PC-3 (cell line): Measurements from ENCODE around the gene ALX3. TPM values are rescaled to one million over a fixed set of nuclear protein-coding genes. Genes with fewer than 3 reads are reported as not detected.

Experiments used
- ATAC-seq: fragments of 200-7000 bp; cut with Tn5 transposase; 2 replicates; pipeline ENCODE4 v1.9.1; 2020; ENCODE audit warnings: mild to moderate bottlenecking, moderate library complexity
- BruUV-seq: library from RNA; stranded (reverse); fragments of 400-500 nt; replicated peaks from 2 replicates; lab custom pipeline; 2021; lab: Mats Ljungman, UMichigan
- CTCF ChIA-PET: fragments of 300-600 bp; sonication (Branson Sonifier 250); formaldehyde crosslinking; loops from one replicate; lab custom pipeline; 2022; ENCODE audit warnings: antibody characterized with exemption; lab: Charles Lee
- POLR2A ChIA-PET: fragments of 300-600 bp; sonication (Branson Sonifier 250); formaldehyde crosslinking; loops from one replicate; lab custom pipeline; 2022; ENCODE audit warnings: antibody characterized with exemption; ENCODE audit not compliant: unreplicated experiment; lab: Charles Lee
- DNase-seq: peaks from one replicate; pipeline ENCODE4 v3.0.0-alpha.2; 2015
- H2AFZ ChIP-seq: fragments of 300-600 bp; sonication (generic); 2 replicates; pipeline ENCODE4 v1.6.0; 2016; ENCODE audit warnings: antibody characterized with exemption, low read length
- H3F3A ChIP-seq: fragments of 300-600 bp; sonication (generic); one replicate; pipeline ENCODE4 v1.6.0; 2017; ENCODE audit warnings: antibody characterized with exemption, low read length, control low read depth, mild to moderate bottlenecking; ENCODE audit not compliant: unreplicated experiment
- H3K27ac ChIP-seq: fragments of 300-600 bp; sonication (generic); 2 replicates; pipeline ENCODE4 v1.5.1; 2016; ENCODE audit warnings: mild to moderate bottlenecking, low read length
- H3K27me3 ChIP-seq: fragments of 300-600 bp; sonication (generic); 2 replicates; pipeline ENCODE4 v1.6.1; 2016; ENCODE audit warnings: low read length, mixed read lengths
- H3K36me3 ChIP-seq: fragments of 300-600 bp; sonication (generic); 2 replicates; pipeline ENCODE4 v1.6.1; 2016; ENCODE audit warnings: low read depth, mixed run types, low read length, mixed read lengths
- H3K4me1 ChIP-seq: fragments of 300-600 bp; sonication (generic); 2 replicates; pipeline ENCODE4 v1.5.1; 2016; ENCODE audit warnings: low read length; ENCODE audit not compliant: insufficient read depth
- H3K4me2 ChIP-seq: fragments of 300-600 bp; sonication (generic); 2 replicates; pipeline ENCODE4 v1.6.0; 2016; ENCODE audit warnings: low read length
- H3K4me3 ChIP-seq: fragments of 300-600 bp; sonication (generic); 2 replicates; pipeline ENCODE4 v1.5.1; 2016; ENCODE audit warnings: mild to moderate bottlenecking, low read length, mixed read lengths
- H3K79me2 ChIP-seq: fragments of 300-600 bp; sonication (generic); 2 replicates; pipeline ENCODE4 v1.6.1; 2017; ENCODE audit warnings: low read length, mixed read lengths
- H3K9ac ChIP-seq: fragments of 300-600 bp; sonication (generic); 2 replicates; pipeline ENCODE4 v1.6.0; 2016; ENCODE audit warnings: mild to moderate bottlenecking, low read length
- H3K9me2 ChIP-seq: fragments of 300-600 bp; sonication (generic); replicated peaks from 2 replicates; pipeline ENCODE4 v1.6.1; 2016; ENCODE audit warnings: mixed run types, low read length, mixed read lengths
- H3K9me3 ChIP-seq: fragments of 300-600 bp; sonication (generic); 2 replicates; pipeline ENCODE4 v1.6.1; 2016; ENCODE audit warnings: low read length, mixed read lengths
- H4K20me1 ChIP-seq: fragments of 300-600 bp; sonication (generic); 2 replicates; pipeline ENCODE4 v1.6.1; 2016; ENCODE audit warnings: low read length, mixed read lengths
- EZH2 ChIP-seq: fragments of 300-600 bp; sonication (generic); IDR thresholded peaks from one replicate; pipeline ENCODE4 v1.6.1; 2017; ENCODE audit warnings: antibody characterized with exemption, mild to moderate bottlenecking, low read length; ENCODE audit not compliant: unreplicated experiment
- EZH2phosphoT487 ChIP-seq: fragments of 300-600 bp; sonication (generic); IDR thresholded peaks from 2 replicates; pipeline ENCODE4 v1.6.1; 2018; ENCODE audit warnings: mild to moderate bottlenecking, antibody characterized with exemption, low read length, borderline replicate concordance
- intact Hi-C: fragments of 100-400 bp; cut with micrococcal nuclease; formaldehyde crosslinking; loops from 2 replicates; pipeline ENCODE4 v1.9.0; 2023
- total RNA-seq: library from RNA; depleted of rRNA; stranded (reverse); fragments of >200 nt; gene quantifications from 2 replicates; pipeline ENCODE4 v1.2.3, GENCODE V29; 2014
- TF ChIP-seq, protein P1 (sequence below): fragments of 300-600 bp; sonication (generic); conservative IDR thresholded peaks from 2 replicates; pipeline ENCODE4 v1.5.1; 2017; ENCODE audit warnings: antibody characterized with exemption, low read depth, mild to moderate bottlenecking, low read length

ALX3 gene
- total RNA-seq, 1 experiment from 2014 or later = not detected

DNA sequence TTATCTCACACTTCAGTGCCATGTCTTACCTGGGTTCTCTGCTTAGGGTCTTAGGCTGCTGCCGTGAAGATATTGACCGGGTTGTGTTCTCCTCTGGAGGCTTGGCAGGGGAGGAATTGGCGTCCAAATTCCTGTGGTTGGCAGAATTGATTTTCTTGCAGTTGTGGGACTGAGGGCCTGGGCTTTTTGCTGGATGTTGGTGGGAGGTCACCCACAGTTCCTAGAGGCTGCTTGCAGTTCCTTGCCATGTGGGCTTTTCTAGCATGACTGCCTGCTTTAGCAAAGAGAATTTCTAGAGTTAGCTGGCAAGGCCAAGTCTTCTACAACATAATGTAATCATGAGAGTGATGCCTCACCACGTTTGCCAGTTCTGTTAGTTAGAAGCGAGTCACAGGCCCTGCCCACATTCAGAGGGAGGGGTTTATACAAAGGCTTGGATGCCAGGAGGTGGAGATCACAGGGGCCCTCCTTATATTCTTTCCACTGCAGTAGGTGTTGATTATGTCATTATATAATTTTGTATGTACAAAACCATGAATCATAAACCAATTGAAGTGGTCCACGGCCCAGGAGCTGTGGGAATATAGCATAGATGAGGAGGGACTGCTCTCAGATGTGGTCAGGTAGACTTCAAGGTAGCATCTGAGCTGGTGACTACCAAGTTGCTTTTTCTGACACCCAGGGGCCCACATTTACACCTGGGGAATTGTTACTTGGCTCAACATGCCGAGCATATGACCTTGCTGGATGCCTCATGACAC is 48.3 kb upstream of the ALX3 start:
- no peaks in the 10 kb centered on the region for H3K79me2 ChIP-seq
- H3K9me3 ChIP-seq = no peaks in the 10 kb centered on the region
- DNase-seq (peak; percentile 26), ATAC-seq (no peak)
- CTCF ChIA-PET = no interaction called here
- no peaks in the 10 kb centered on the region for H3K9me2 ChIP-seq
- no TSS peak for BruUV-seq
- no peak overlapping the region for H3K4me3 ChIP-seq
- H3K4me2 ChIP-seq = no peak overlapping the region
- POLR2A ChIA-PET = no interaction called here
- no peaks in the 10 kb centered on the region for H3K36me3 ChIP-seq
- TF ChIP-seq EZH2 = no peak
- TF ChIP-seq, protein P1, sequence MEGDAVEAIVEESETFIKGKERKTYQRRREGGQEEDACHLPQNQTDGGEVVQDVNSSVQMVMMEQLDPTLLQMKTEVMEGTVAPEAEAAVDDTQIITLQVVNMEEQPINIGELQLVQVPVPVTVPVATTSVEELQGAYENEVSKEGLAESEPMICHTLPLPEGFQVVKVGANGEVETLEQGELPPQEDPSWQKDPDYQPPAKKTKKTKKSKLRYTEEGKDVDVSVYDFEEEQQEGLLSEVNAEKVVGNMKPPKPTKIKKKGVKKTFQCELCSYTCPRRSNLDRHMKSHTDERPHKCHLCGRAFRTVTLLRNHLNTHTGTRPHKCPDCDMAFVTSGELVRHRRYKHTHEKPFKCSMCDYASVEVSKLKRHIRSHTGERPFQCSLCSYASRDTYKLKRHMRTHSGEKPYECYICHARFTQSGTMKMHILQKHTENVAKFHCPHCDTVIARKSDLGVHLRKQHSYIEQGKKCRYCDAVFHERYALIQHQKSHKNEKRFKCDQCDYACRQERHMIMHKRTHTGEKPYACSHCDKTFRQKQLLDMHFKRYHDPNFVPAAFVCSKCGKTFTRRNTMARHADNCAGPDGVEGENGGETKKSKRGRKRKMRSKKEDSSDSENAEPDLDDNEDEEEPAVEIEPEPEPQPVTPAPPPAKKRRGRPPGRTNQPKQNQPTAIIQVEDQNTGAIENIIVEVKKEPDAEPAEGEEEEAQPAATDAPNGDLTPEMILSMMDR = no peak
- TF ChIP-seq EZH2phosphoT487 = no peak
- peaks cover 16% of the 10 kb centered on the region for H3K27me3 ChIP-seq
- no peak overlapping the region for H3K27ac ChIP-seq
- intact Hi-C loops = no loop called here
- no peaks in the 10 kb centered on the region for H4K20me1 ChIP-seq
- no peak overlapping the region for H2AFZ ChIP-seq
- no peak overlapping the region for H3K9ac ChIP-seq
- H3F3A ChIP-seq = no peaks in the 10 kb centered on the region
- no peaks in the 10 kb centered on the region; the same call in 1 of the 2 replicates for H3K4me1 ChIP-seq

DNA sequence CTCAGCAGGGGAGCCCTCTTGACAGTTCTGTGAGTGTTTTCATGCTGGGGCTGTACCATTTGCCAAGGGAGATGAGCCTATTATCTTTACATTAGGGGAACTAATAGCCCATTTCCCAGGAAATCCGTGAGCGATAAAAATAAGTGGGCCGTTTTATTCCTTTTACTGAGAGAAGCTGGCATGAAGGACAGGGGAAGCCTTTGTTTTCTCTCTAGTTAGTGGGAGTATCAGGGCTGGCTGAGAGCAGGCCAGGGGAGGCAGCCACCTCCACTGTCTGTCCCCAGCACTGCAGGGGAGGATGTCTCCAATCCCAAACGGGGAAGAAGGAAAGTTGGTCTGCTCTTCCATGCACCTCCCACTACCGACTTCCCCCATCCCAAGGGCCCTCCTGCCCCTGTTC is 44.3 kb upstream of the ALX3 start:
- ChIA-PET CTCF (no interaction called here), POLR2A (no interaction called here)
- no peak overlapping the region for H2AFZ ChIP-seq
- no peak for TF ChIP-seq EZH2
- TF ChIP-seq, protein P1 = no peak
- TF ChIP-seq EZH2phosphoT487 = no peak
- H3K27ac ChIP-seq = no peak overlapping the region
- no peak for DNase-seq
- peaks cover 44% of the 10 kb centered on the region for H3K27me3 ChIP-seq
- no peak overlapping the region for H3K4me2 ChIP-seq
- no TSS peak for BruUV-seq
- no peaks in the 10 kb centered on the region for H3K9me3 ChIP-seq
- H3F3A ChIP-seq = no peaks in the 10 kb centered on the region
- no peak overlapping the region for H3K9ac ChIP-seq
- no peaks in the 10 kb centered on the region for H3K36me3 ChIP-seq
- no peak for ATAC-seq
- H4K20me1 ChIP-seq = no peaks in the 10 kb centered on the region
- intact Hi-C loops = no loop called here
- H3K9me2 ChIP-seq = no peaks in the 10 kb centered on the region
- no peaks in the 10 kb centered on the region for H3K79me2 ChIP-seq
- no peaks in the 10 kb centered on the region for H3K4me1 ChIP-seq
- H3K4me3 ChIP-seq = no peak overlapping the region

DNA sequence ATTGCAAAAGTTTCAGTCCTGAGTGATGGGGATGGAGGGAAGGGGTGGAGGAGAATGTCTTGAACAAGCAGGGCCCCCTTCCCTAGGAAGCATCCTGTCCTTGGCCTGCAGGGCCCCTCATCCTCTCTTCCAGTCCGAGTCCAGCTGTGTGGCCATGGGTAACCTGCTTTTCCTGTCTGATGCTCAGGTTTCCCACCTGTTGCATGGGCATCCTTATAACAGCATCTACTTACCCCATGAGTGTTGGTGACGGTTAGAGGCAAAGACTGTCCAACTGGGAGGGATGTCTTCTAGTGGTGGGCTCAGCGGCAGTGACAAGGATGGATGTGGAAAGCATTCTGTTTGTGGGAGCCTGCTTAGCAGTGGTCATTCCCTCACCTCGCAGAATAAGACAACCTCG is 43.7 kb upstream of the ALX3 start:
- H3K4me3 ChIP-seq = no peak overlapping the region
- BruUV-seq = no TSS peak
- H4K20me1 ChIP-seq = no peaks in the 10 kb centered on the region
- intact Hi-C loops = no loop called here
- H3K9me2 ChIP-seq = no peaks in the 10 kb centered on the region
- ATAC-seq = no peak
- H3F3A ChIP-seq = no peaks in the 10 kb centered on the region
- H3K27ac ChIP-seq = no peak overlapping the region
- H3K79me2 ChIP-seq = no peaks in the 10 kb centered on the region
- no peak overlapping the region for H2AFZ ChIP-seq
- ChIA-PET CTCF (no interaction called here), POLR2A (no interaction called here)
- H3K9ac ChIP-seq = no peak overlapping the region
- TF ChIP-seq EZH2phosphoT487 (no peak), EZH2 (no peak)
- TF ChIP-seq, protein P1 = no peak
- no peak for DNase-seq
- no peak overlapping the region for H3K4me2 ChIP-seq
- H3K4me1 ChIP-seq = no peaks in the 10 kb centered on the region
- H3K27me3 ChIP-seq = peaks cover 48% of the 10 kb centered on the region
- no peaks in the 10 kb centered on the region for H3K36me3 ChIP-seq
- H3K9me3 ChIP-seq = no peaks in the 10 kb centered on the region
